Glomerular visceral epithelial cell (primary cell): Measurements from ENCODE around the gene NEURL2.
"Not testable (repeated sequence)": the region's sequence is repeated elsewhere in the genome, so short reads cannot be mapped to it uniquely, and the experiment has no call there.

Source experiments
- DNase-seq: peaks from one replicate; pipeline ENCODE4 v3.0.0-alpha.2; 2016; ENCODE audit errors: extremely low spot score

The NEURL2 gene

GRCh38 chr20:45901332-45901731 is 10.3 kb upstream of the NEURL2 start:
- DNase-seq: not testable (repeated sequence)

GRCh38 chr20:45899046-45899835 is 8.2 kb upstream of the NEURL2 start:
- no peak for DNase-seq

- DNase-seq: no peak
Measured at GRCh38 chr20:45898285-45898684, 7.3 kb upstream of the NEURL2 start.

GRCh38 chr20:45897692-45898091 is 6.7 kb upstream of the NEURL2 start:
- no peak for DNase-seq

GRCh38 chr20:45897289-45897688 is 6.3 kb upstream of the NEURL2 start:
- DNase-seq: no peak

GRCh38 chr20:45896641-45897161 is 5.7 kb upstream of the NEURL2 start:
- DNase-seq: no peak

GRCh38 chr20:45894797-45895196 is 3.8 kb upstream of the NEURL2 start:
- no peak for DNase-seq

GRCh38 chr20:45893831-45894230 is 2.8 kb upstream of the NEURL2 start:
- DNase-seq: no peak

GRCh38 chr20:45892828-45893500 is 2.0 kb upstream of the NEURL2 start:
- no peak for DNase-seq

GRCh38 chr20:45892049-45892825 is 1.2 kb upstream of the NEURL2 start:
- peak; percentile 50 for DNase-seq

GRCh38 chr20:45890077-45890984 is 677 bp downstream of the NEURL2 start:
- peak; percentile 29 for DNase-seq

GRCh38 chr20:45888681-45889080 is 2.3 kb downstream of the NEURL2 start:
- DNase-seq: no peak

GRCh38 chr20:45887346-45887715 is 3.7 kb downstream of the NEURL2 start, which contains the start of gene SPATA25:
Gene SPATA25 (minus strand): TSS chr20:45887622. CDS start chr20:45887590, 32 bp downstream.
- DNase-seq: no peak

- DNase-seq: no peak
Measured at GRCh38 chr20:45886590-45887345, 4.2 kb downstream of the NEURL2 start.

GRCh38 chr20:45883100-45883469 is 7.9 kb downstream of the NEURL2 start:
- no peak for DNase-seq

- DNase-seq: no peak
Measured at GRCh38 chr20:45882469-45883099, 8.4 kb downstream of the NEURL2 start.

- peak; percentile 100 for DNase-seq
Measured at GRCh38 chr20:45880988-45881788, 9.8 kb downstream of the NEURL2 start, which contains the start of gene ZSWIM1. Gene ZSWIM1 (plus strand): TSS chr20:45881227. CDS start chr20:45882593, 1,366 bp downstream.

GRCh38 chr20:45878076-45878761 is 12.8 kb downstream of the NEURL2 start:
- DNase-seq: no peak
